SU-DHL-6 (cell line): Measurements from ENCODE around the gene GALNT11.

Source experiments
- H2AFZ ChIP-seq: fragments of 200-600 bp; sonication (generic); 2 replicates; pipeline ENCODE4 v1.6.1; 2014; ENCODE audit warnings: low read depth, mild to moderate bottlenecking, moderate library complexity, mixed read lengths, antibody characterized with exemption, low read length; ENCODE audit not compliant: severe bottlenecking
- H3F3A ChIP-seq: fragments of 200-600 bp; shearing (Covaris generic); 2 replicates; pipeline ENCODE4 v1.6.0; 2016; ENCODE audit warnings: antibody characterized with exemption, mild to moderate bottlenecking; ENCODE audit not compliant: insufficient read depth
- H3K27ac ChIP-seq: fragments of 200-600 bp; sonication (generic); 2 replicates; pipeline ENCODE4 v1.5.1; 2016; ENCODE audit warnings: low read depth, mild to moderate bottlenecking, low read length, moderate library complexity, mixed read lengths
- H3K27me3 ChIP-seq: fragments of 200-600 bp; sonication (generic), shearing (Covaris generic); 2 replicates; pipeline ENCODE4 v1.6.0; 2014; ENCODE audit warnings: mild to moderate bottlenecking, low read length
- H3K36me3 ChIP-seq: fragments of 200-600 bp; sonication (generic); 2 replicates; pipeline ENCODE4 v1.6.1; 2014; ENCODE audit warnings: mild to moderate bottlenecking, low read length, mixed read lengths
- H3K4me2 ChIP-seq: fragments of 300-600, 200-600 bp; shearing (Covaris generic), sonication (generic); 2 replicates; pipeline ENCODE4 v1.6.0; 2014; ENCODE audit warnings: low read length, low read depth, mild to moderate bottlenecking; ENCODE audit not compliant: poor library complexity, severe bottlenecking
- H3K4me3 ChIP-seq: fragments of 200-600 bp; sonication (generic); 2 replicates; pipeline ENCODE4 v1.5.1; 2014; ENCODE audit warnings: antibody characterized with exemption, low read length, mild to moderate bottlenecking, mixed read lengths; ENCODE audit not compliant: insufficient read depth, poor library complexity, severe bottlenecking
- H3K79me2 ChIP-seq: fragments of 200-600 bp; sonication (generic); 2 replicates; pipeline ENCODE4 v1.6.1; 2014; ENCODE audit warnings: mild to moderate bottlenecking, low read length, moderate library complexity; ENCODE audit not compliant: insufficient read depth
- H3K9ac ChIP-seq: fragments of 200-600 bp; sonication (generic); 2 replicates; pipeline ENCODE4 v1.7.0; 2014; ENCODE audit warnings: mild to moderate bottlenecking, low read length
- H3K9me2 ChIP-seq: fragments of 200-600 bp; sonication (generic); replicated peaks from 2 replicates; pipeline ENCODE4 v1.6.1; 2014; ENCODE audit warnings: low read length; ENCODE audit not compliant: insufficient read depth
- H3K9me3 ChIP-seq: fragments of 200-600 bp; sonication (generic); 2 replicates; pipeline ENCODE4 v1.6.1; 2014; ENCODE audit warnings: low read length, mixed read lengths; ENCODE audit not compliant: insufficient read depth
- H4K20me1 ChIP-seq: fragments of 200-600 bp; sonication (generic); 2 replicates; pipeline ENCODE4 v1.6.1; 2014; ENCODE audit warnings: low read depth, mild to moderate bottlenecking, antibody characterized with exemption, low read length, moderate library complexity, mixed read lengths
- EZH2phosphoT487 ChIP-seq: fragments of 200-600 bp; sonication (generic), shearing (Covaris generic); conservative IDR thresholded peaks from 2 replicates; pipeline ENCODE4 v1.6.1; 2018; ENCODE audit warnings: mild to moderate bottlenecking, antibody characterized with exemption, low read length, moderate library complexity, mixed read lengths
- TF ChIP-seq, protein P1 (sequence below): fragments of 200-600 bp; sonication (generic); IDR thresholded peaks from one replicate; pipeline ENCODE4 v1.5.1; 2017; ENCODE audit warnings: antibody characterized with exemption, mild to moderate bottlenecking, low read length, moderate library complexity; ENCODE audit not compliant: insufficient read depth, poor library complexity, severe bottlenecking

Gene GALNT11

GRCh38 chr7:152093717-152094116 is 68.2 kb downstream of the GALNT11 start:
- Histone ChIP-seq H3K27me3 (no peaks in the 10 kb centered on the region), H3K4me3 (no peak overlapping the region), H3K9me3 (no peaks in the 10 kb centered on the region), H3F3A (no peaks in the 10 kb centered on the region), H2AFZ (no peak overlapping the region), H3K9ac (no peak overlapping the region), H3K9me2 (no peaks in the 10 kb centered on the region), H3K36me3 (no peaks in the 10 kb centered on the region), H4K20me1 (no peaks in the 10 kb centered on the region), H3K4me2 (no peak overlapping the region), H3K79me2 (no peaks in the 10 kb centered on the region), H3K27ac (no peak overlapping the region)
- no peak for TF ChIP-seq EZH2phosphoT487
- TF ChIP-seq, protein P1, sequence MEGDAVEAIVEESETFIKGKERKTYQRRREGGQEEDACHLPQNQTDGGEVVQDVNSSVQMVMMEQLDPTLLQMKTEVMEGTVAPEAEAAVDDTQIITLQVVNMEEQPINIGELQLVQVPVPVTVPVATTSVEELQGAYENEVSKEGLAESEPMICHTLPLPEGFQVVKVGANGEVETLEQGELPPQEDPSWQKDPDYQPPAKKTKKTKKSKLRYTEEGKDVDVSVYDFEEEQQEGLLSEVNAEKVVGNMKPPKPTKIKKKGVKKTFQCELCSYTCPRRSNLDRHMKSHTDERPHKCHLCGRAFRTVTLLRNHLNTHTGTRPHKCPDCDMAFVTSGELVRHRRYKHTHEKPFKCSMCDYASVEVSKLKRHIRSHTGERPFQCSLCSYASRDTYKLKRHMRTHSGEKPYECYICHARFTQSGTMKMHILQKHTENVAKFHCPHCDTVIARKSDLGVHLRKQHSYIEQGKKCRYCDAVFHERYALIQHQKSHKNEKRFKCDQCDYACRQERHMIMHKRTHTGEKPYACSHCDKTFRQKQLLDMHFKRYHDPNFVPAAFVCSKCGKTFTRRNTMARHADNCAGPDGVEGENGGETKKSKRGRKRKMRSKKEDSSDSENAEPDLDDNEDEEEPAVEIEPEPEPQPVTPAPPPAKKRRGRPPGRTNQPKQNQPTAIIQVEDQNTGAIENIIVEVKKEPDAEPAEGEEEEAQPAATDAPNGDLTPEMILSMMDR, result no peak

GRCh38 chr7:152095771-152096170 is 70.3 kb downstream of the GALNT11 start:
- TF ChIP-seq, protein P1, result no peak
- TF ChIP-seq EZH2phosphoT487, result no peak
- H3F3A ChIP-seq, result no peaks in the 10 kb centered on the region
- no peaks in the 10 kb centered on the region for H3K9me3 ChIP-seq
- H2AFZ ChIP-seq, result no peak overlapping the region
- H3K4me3 ChIP-seq, result no peak overlapping the region
- no peaks in the 10 kb centered on the region for H3K9me2 ChIP-seq
- no peaks in the 10 kb centered on the region for H4K20me1 ChIP-seq
- no peak overlapping the region for H3K9ac ChIP-seq
- H3K4me2 ChIP-seq, result no peak overlapping the region
- no peaks in the 10 kb centered on the region for H3K27me3 ChIP-seq
- no peaks in the 10 kb centered on the region for H3K36me3 ChIP-seq
- no peak overlapping the region for H3K27ac ChIP-seq
- no peaks in the 10 kb centered on the region for H3K79me2 ChIP-seq

- no peaks in the 10 kb centered on the region for H3K27me3 ChIP-seq
- no peak overlapping the region for H3K27ac ChIP-seq
- H3K36me3 ChIP-seq, result no peaks in the 10 kb centered on the region
- no peak overlapping the region for H3K4me2 ChIP-seq
- H2AFZ ChIP-seq, result no peak overlapping the region
- H3K9me3 ChIP-seq, result no peaks in the 10 kb centered on the region
- H4K20me1 ChIP-seq, result no peaks in the 10 kb centered on the region
- H3K79me2 ChIP-seq, result no peaks in the 10 kb centered on the region
- H3K4me3 ChIP-seq, result no peak overlapping the region
- no peak overlapping the region for H3K9ac ChIP-seq
- TF ChIP-seq, protein P1, result no peak
- TF ChIP-seq EZH2phosphoT487, result no peak
- H3K9me2 ChIP-seq, result no peaks in the 10 kb centered on the region
- no peaks in the 10 kb centered on the region for H3F3A ChIP-seq
Measured at GRCh38 chr7:152097330-152097729, 71.9 kb downstream of the GALNT11 start.
